Left ventricle myocardium superior (tissue), 1 donor: ENCODE results near the gene CABP4. TPM values are rescaled to one million over a fixed set of nuclear protein-coding genes. Genes with fewer than 3 reads are reported as not detected.
A peak's percentile ranks its signal among the peaks of the same experiment; 100 is the strongest.

Experiments used
- ATAC-seq: fragments of 200-7000 bp; cut with Tn5 transposase; one replicate; pipeline ENCODE4 v1.9.1; 2020; ENCODE audit warnings: mild to moderate bottlenecking, moderate library complexity
- DNase-seq: peaks from one replicate; pipeline ENCODE4 v3.0.0-alpha.2; 2020
- intact Hi-C: fragments of 100-400 bp; cut with micrococcal nuclease; formaldehyde crosslinking; loops from one replicate; pipeline ENCODE4 v1.11.0; 2022
- long read RNA-seq: library from polyadenylated mRNA; unstranded; transcript quantifications from one replicate; pipeline ENCODE4 v2.0.0, GENCODE V29; 2021
- total RNA-seq: library from RNA; stranded (reverse); fragmentation: NEBNext Ultra II Directional; extraction: Animal tissue kit (Norgen Biotek cat#: 25700); gene quantifications from one replicate; pipeline ENCODE4 v1.2.1, GENCODE V29; 2021
- donor health status: DM: no; HTN: yes; CAD: no; lungs with severe emphysema.

Gene CABP4
- total RNA-seq = 0.64 TPM
- long read RNA-seq = 0 reads

DNA sequence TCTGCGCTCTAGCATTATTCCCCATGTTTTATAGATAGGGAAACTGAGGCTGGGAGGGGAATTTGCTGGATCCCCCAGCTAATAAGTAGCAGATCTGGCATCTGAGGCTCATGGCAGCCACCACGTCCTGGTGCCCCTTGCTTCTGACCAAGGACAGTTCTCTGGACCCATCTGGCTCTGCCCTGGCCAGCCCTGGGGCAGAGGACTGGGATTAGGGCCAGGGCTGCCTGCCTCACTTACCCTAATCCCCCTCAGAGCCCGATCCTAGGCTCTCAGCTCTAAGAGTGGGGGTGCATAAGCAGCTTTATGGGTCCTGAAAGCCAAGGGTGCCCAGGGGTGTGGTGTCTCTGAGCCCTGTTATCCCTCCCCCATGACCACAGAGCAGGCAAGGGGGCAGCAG lies at the start of gene CABP4:
TSS of gene CABP4 (plus strand) at position 301 of the 400 bp plus-strand sequence. CDS start at position 371, 70 bp downstream.
- intact Hi-C loops = no loop called here
- ATAC-seq (no peak), DNase-seq (no peak)

GRCh38 chr11:67405688-67406339 lies 49.3 kb upstream of the CABP4 start:
- intact Hi-C loops = no loop called here
- DNase-seq = no peak
- no peak for ATAC-seq

- intact Hi-C loops = no loop called here
Observed at GRCh38 chr11:67406420-67406968, 48.7 kb upstream of the CABP4 start.

DNA sequence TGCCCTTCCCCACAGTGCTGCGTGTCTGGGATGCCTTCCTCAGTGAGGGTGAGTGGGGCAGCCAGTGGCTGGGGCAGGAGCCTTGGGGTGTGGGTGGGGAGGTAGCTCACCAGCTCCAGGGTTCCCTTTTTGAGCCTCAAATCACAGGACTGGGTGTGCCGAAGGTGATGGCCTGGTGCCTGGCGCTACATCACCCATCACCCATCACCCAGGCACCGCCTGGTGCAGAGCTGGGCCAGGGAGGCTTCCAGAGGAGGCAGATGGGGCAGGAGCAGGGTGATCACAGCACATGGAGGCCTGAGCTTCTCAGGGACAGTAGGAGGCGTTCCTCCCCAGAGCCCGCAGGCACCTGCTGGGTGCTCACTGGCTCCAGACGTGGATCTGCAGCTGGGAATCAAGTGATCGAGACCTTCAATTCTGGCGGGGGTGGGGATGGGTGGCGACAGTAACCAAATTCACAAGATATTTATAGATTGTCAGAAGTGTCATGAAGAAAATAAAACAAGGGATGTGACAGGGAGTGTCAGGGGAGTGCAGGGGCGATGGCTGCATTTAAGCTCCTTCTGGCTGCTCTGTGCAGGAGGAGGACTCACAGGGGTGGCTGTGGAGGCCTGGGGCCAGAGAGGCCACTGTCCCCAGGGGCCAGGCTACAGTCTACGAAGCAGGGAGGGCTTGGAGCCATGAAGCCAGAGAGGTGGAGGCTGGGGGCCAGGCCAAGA lies 48.0 kb upstream of the CABP4 start:
- intact Hi-C loops = no loop called here
- DNase-seq (no peak), ATAC-seq (no peak)

More at GRCh38 chr11:67406420-67406968, 48.7 kb upstream of the CABP4 start:
- DNase-seq (no peak), ATAC-seq (no peak)

- intact Hi-C loops = no loop called here
- ATAC-seq (no peak), DNase-seq (no peak)
Observed at GRCh38 chr11:67407688-67408163, 47.4 kb upstream of the CABP4 start.

DNA sequence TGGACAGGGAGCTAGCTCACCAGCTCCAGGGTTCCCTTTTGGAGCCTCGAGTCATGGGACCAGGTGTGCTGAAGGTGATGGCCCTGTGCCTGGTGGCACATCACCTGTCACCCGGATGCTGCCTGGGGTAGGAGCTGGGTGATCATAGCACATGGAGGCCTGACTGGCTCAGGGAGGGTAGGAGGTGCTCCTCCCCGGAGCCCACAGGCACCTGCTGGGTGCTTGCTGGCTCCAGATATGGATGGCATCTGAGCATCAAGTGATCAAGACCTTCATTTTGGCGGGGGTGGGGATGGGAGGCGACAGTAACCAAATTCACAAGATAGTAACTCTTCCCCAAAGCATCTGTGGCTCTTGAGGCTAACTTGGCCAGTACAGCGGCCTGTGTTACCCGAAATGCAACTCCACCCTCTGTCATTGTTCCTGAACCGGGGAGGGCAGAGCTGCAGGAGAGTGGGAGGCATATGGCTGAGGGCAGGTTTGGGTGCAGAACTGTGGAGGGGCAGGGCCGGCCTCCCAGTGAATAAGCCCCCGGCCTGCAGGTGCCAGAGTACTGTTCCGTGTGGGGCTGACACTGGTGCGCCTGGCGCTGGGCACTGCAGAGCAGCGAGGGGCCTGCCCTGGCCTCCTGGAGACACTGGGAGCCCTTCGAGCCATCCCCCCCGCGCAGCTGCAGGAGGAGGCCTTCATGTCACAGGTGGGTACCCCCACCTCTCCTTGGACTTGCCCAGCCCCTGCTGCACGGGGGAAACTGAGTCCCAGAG lies 46.5 kb upstream of the CABP4 start:
- no peak for ATAC-seq
- intact Hi-C loops = no loop called here
- DNase-seq = peak; percentile 29

DNA sequence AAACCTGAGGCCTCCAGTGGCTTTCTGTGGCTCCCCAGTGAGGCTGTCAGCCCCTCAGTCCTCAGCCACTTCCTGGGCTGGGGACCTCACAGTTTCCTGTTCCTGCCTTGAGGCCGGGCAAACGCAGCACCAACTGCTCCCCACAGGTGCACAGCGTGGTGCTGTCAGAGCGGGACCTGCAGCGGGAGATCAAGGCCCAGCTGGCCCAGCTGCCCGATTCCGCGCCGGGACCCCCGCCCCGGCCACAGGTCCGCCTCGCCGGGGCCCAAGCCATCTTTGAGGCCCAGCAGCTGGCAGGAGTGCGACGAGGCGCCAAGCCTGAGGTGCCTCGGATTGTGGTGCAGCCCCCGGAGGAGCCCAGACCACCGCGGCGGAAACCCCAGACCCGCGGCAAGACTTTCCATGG lies 45.9 kb upstream of the CABP4 start:
- intact Hi-C loops = no loop called here
- DNase-seq = no peak
- no peak for ATAC-seq

DNA sequence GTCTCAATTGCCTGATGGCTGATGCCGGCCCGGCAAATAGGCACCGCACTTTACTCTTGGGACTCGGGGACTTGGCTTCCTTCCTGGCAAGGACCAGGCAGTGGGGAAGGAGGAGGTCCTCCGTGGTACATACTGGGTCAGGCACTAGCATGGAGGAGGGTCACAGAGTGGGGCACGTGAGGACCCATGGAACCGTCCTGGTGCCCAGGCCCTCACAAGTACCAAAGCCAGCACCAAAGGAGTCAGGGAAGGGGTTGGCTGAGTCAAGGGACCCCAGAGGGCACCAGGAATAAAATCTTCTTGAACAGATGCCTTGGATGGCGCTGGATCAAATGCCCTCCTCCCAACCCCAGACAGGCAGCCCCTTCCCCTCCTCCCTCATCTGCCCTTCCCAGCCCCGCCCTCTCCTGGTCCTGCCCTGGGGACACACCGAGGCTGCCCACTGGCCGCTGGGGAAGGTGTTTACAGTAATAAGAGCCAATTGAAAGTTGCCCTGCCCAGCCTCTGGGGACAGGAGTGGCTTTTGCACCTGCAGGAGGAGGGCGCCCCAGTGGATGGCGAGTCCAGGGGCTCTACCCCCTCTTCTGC lies 45.3 kb upstream of the CABP4 start:
- DNase-seq (no peak), ATAC-seq (no peak)
- intact Hi-C loops = no loop called here

DNA sequence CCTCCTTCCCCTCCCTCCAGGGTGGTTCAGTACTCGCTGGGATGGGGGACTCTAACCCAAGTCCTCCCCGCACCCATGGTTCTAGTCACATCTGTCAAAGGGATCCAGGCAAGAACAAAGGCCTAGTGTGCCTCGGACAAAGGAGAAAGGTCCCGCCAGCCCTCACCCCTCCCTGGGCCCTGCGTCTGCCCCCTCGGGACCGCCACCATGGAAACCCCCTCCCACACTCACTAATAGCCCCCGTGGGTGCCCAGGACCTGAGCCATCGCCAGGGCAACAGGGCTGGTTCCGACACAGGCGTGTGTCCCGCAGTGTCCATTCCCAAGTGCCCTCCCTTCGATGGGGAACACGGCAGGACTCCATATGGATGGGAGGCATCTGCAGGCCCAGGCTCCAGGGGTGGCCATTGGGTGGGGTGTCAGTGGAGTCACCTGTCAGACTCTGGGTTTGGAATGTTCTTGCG lies 44.8 kb upstream of the CABP4 start:
- DNase-seq (no peak), ATAC-seq (no peak)
- intact Hi-C loops = no loop called here

DNA sequence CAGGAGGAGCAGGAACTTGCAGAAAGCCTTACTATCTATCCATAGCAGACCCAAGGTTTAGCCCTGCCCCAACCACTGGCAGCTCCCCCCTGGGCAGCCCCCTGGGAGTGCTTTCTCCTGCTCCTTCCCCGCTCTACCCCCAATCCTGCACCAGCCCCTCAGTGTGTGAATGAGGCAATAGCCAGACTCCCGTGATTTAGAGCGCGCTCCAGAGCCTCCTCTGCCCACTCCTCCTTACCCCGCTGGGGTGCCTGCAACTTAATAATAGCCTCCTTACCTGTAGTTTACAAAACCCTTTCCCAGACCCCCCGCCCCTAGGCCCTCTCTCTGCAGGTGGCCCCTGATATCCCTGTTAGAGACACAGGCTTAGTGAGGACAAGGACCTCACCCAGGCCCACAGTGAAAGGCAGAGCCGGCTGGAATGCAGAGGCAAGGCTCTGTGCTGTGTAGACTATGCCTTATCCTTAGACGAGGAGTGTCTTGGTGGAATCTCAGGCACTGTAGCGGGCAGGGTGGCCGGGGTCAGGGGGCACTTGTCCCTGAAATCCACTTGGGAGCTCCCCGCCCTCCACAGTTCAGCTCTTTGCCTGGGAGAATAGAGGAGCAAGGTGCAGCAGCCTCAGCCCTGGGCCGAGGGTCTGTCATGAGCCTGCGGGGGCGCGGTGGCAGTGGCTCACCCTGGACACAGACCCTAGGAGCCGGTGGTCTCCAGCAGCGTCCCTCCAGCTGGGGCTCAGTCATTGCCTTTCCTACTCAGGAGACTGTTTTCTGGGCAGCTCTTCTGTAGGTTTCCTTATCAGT lies 44.0 kb upstream of the CABP4 start:
- intact Hi-C loops = no loop called here
- no peak for DNase-seq
- no peak for ATAC-seq

GRCh38 chr11:67411785-67412152 lies 43.4 kb upstream of the CABP4 start:
- ATAC-seq (no peak), DNase-seq (no peak)
- intact Hi-C loops = no loop called here

DNA sequence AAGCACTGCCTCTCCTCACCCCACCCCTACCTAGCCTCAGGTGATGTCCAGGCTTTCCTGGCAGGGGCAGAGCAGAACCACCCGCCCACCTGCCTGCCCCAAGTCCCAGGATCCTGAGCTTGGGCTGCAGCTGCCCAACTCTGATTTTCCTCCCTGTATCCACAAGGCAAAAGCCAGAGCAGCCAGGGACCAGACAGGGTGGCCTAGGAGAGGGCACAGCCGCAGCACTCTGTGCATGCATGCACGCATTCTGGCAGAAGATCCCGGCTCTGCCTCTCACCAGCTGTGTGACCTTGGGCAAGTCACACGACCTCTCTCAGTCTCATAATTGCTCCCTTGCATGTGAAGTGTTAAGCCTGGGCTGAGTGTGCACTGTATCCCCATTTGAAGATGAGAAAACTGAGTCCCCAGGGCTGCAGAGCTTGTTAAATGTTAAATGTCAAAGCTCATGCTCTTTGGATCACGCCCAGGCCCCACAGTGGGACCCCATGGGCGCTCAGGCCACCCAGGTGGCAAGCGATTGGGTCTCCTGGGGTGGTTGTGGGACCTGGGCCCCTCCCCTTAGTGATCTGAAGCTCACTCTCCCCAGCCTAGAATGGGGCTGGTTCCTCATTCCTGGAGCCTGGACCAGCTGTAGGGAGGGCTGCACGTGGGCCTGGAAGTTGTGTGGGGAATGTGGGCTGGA lies 42.5 kb upstream of the CABP4 start:
- intact Hi-C loops = no loop called here
- DNase-seq = no peak
- no peak for ATAC-seq

DNA sequence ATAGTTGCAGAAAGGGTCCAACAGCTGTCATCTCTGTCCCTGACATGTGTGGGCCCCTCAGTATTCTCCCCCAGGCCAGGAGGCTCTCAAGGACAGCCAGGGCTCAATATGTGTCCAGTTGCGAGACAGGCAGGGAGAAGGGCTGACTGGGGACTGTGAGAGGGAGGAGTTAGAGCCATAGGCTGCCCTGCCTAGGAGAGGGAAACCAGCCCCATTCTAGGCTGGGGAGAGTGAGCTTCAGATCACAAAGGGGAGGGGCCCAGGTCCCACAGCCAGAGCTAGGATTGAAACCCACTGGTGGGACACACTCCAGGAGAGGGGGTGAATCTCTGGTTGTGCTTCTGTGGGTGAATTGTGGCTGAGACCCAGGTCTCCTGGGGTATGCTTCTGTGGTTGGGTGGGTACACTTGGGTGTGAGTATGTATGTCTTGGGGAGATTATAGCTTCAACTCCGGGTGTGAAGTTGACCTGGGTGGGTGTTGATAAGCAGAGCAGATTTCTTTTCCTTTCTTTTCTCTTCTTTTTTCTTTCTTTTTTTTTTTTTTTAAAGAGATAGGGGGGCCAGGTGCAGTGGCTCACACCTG lies 41.8 kb upstream of the CABP4 start:
- ATAC-seq = no peak
- intact Hi-C loops = no loop called here
- no peak for DNase-seq

GRCh38 chr11:67415501-67416304 lies 39.5 kb upstream of the CABP4 start, which contains the start of gene CARNS1:
Gene CARNS1 (plus strand): TSS chr11:67415678. CDS start chr11:67416200, 522 bp downstream.
- intact Hi-C loops = no loop called here
- DNase-seq (peak; percentile 72), ATAC-seq (peak; percentile 44)

- no peak for DNase-seq
- ATAC-seq = no peak
- intact Hi-C loops = no loop called here
Observed at GRCh38 chr11:67416416-67417335, 38.5 kb upstream of the CABP4 start.

DNA sequence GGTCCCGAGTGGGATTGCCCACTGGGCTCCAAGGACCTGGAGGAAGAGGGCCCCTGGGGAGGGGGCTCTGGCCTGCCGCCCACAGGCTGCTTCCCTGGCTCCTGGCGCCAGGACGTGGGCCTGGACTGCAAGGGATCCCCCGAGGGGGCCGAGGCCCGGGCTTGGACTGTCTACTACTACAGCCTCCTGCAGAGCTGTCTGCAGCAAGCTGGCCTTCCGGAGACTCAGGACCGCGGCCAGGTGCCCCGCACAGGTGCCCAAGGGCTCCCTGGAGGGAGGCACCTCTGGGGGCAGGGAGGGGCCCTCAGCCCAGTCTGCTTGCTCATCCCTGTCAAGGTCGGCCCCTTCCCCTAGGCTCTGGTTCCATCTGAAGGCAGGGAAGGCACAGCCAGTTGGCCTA lies 37.7 kb upstream of the CABP4 start:
- intact Hi-C loops = no loop called here

More for the DNA sequence above, 37.7 kb upstream of the CABP4 start:
- DNase-seq (no peak), ATAC-seq (no peak)
